Right ventricle myocardium superior (tissue), 1 donor: ENCODE results near the gene GNAS. TPM values are rescaled to one million over a fixed set of nuclear protein-coding genes. Genes with fewer than 3 reads are reported as not detected.

Experiments
- ATAC-seq: fragments of 200-7000 bp; cut with Tn5 transposase; one replicate; pipeline ENCODE4 v1.9.1; 2020; ENCODE audit warnings: mild to moderate bottlenecking; ENCODE audit not compliant: poor library complexity
- DNase-seq: peaks from one replicate; pipeline ENCODE4 v3.0.0-alpha.2; 2020
- intact Hi-C: fragments of 100-400 bp; cut with DNase I; formaldehyde crosslinking; loops from one replicate; pipeline ENCODE4 v1.11.2; 2022
- total RNA-seq: library from RNA; stranded (reverse); fragmentation: NEBNext Ultra II Directional; extraction: Animal tissue kit (Norgen Biotek cat#: 25700); gene quantifications from one replicate; pipeline ENCODE4 v1.2.1, GENCODE V29; 2021
- donor health status: DM: no; HTN: yes; CAD: no; lungs with severe emphysema.

GNAS gene
- total RNA-seq, 1 donor from 2014 or later: 1,453 TPM

DNA sequence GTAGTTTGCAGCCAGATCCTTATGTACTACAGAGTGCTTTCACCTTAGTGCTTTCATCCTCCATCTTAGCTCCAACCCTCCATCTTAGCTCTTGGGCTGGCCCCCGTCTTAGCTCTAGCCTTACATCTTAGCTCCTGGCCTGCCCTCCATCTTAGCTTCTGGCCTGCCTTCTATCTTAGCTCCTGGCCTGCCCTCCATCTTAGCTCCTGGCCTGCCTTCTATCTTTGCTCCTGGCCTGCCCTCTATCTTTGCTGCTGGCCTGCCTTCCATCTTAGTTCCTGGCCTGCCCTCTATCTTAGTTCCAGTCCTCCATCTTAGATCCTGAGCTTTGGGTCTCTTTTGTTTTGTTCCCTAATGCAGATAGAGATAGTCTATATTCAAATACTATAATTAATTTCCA, 22.0 kb downstream of the GNAS start:
- intact Hi-C loops: loop anchor here (5.0 kb wide), 2 partner anchors 348 to 528 kb away; no protein-coding TSS in a partner anchor
- no peak for ATAC-seq
- DNase-seq: no peak

GRCh38 chr20:58875111-58875510, 22.6 kb downstream of the GNAS start:
- DNase-seq: no peak
- intact Hi-C loops: no loop called here
- no peak for ATAC-seq

DNA sequence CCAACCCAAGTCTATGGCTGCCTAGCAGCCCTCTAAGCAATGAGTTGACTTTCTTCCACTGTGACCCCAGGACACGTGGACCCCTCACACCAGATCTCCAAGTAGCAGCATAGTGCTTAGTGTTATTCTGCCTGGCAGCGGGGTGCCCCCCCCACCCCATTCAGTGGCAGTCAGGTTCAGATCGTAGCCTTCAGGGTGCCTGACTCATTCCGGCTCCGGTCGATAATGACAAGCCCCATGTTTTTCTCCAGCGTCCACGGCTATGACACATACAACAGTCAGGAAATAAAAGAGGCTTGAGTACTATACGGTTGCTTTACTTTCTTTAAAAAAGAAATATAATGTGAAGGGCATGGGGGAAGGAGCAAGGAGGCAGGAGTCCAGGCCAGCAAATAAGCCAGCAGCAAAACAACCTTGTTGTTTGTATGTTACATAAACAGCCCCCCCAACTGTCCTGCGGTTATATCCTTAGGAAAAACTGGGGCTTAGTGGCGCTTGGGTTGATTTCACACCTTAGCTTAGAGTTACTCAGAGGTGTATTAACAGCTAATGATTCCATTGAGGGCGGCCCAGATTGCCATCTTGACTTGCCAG, 23.1 kb downstream of the GNAS start:
- intact Hi-C loops: no loop called here
- no peak for DNase-seq
- no peak for ATAC-seq

DNA sequence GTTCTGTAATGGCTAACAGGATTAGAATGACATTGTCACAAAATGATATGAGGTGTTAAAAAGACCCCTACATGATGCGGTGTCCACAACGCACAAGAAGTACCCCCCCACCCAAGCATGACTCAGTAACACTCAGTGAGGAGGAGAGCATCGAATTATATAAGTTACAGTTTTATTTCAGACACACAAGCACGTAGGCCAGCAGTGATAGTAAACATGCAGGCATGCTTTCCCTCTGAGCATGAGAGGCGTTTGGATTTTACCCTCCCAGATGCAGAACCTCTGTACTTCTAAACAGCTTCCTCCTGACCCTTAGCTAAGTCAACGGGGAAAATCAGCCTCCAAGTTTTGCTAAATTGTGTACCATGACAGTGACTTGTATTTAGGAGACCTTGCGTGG, 23.9 kb downstream of the GNAS start:
- ATAC-seq (no peak), DNase-seq (no peak)
- intact Hi-C loops: no loop called here

DNA sequence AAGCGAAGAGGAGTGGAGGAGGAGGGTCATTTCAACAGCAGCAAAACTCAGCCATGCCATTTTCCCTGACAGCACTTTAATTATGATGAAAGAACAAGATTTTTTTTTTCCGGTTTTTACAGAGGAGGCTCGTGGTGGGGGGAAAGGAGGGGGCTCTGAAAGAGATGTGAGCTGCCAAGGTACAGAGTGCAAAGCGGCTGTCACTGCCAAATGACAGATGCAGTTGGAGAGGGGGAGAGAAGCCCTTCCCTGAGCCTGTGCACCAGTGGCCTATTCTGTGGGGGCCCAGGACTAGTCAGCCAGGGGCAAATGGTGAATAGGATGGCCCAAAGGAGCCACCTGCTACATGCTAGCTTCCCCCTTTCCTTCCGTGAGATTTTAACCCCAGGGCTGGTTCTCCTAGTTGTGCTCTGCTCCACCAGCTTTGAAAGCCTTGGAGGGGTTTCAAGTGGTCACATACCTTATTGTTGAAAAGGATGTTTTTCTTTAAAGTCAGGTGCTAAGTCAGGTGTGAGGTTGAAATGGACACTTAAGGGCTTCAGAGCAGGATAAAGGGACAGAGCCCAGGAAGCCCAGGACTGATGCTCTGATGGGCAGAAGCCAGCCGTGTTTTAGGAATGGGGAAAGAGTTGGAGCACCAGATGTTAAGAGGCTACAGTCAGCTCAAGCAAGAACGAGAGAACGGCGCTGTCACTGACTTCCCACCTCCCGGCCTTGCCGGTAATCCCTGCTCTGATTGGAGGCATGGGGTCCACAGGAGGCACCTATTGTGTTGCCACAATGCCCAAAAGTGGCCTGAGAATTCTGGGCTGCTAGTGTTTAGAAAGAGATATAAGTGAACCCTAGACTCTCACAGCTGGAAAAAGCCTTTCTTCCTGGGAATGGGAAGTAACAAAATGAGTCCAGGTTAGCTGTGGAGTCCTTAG, 24.8 kb downstream of the GNAS start:
- intact Hi-C loops: no loop called here
- ATAC-seq (no peak), DNase-seq (no peak)

DNA sequence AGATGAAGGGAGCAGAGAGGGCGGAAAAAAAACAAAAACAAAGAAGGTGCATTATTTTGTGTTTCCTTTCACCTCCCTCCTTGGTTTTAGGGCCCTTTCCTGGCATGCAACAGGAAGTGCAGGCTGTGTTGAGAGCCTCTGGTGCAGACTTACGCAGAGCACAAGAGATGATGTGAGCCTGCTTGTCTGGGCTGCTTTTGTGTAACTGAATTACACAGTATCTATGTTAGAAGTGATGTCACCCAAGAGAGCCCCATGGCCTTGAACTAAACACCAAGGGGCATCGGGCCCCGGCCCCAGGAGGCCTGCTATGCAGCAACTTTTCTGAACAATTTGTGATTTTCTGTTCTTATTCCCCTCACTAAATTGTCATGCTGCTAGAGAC, 25.5 kb downstream of the GNAS start:
- ATAC-seq (no peak), DNase-seq (no peak)
- intact Hi-C loops: no loop called here

DNA sequence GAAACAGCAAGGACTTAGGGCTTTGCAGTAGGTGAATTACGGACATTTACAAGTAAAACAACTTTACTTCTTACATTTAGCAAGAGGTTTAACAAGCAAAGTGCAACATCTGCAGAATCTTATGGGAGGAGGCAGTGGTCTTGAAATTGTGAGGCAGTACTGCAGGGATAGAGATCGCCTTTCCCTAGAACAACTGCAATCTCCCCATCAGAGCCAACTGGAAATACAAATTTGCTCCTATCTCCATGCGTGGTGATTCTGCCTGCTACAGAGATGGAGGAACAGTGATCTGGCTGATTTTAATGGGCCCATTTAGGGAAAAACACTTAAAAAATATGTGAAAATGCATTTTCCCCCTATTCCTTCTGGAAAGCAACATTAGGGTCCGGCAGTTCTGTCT, 25.9 kb downstream of the GNAS start:
- intact Hi-C loops: no loop called here
- no peak for DNase-seq
- no peak for ATAC-seq

DNA sequence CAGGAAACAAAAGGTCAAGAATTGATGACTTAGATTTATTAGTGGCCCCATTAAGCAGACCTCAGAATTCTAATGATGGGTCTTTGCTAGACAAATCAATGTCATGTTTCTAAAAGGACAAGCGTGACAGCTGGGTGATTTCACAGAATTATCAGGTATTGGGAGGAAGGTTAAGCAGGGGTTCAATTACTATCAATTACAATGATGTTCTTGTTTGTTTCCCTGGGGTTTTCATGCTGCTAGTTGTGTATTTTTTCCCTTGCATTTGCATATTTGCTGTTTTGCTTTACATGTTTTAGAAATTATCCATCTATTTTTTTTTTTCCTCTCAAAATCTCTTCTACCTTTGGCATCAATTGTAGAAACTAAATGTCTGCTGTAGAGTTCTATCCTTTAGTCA, 27.9 kb downstream of the GNAS start:
- no peak for ATAC-seq
- no peak for DNase-seq
- intact Hi-C loops: no loop called here

DNA sequence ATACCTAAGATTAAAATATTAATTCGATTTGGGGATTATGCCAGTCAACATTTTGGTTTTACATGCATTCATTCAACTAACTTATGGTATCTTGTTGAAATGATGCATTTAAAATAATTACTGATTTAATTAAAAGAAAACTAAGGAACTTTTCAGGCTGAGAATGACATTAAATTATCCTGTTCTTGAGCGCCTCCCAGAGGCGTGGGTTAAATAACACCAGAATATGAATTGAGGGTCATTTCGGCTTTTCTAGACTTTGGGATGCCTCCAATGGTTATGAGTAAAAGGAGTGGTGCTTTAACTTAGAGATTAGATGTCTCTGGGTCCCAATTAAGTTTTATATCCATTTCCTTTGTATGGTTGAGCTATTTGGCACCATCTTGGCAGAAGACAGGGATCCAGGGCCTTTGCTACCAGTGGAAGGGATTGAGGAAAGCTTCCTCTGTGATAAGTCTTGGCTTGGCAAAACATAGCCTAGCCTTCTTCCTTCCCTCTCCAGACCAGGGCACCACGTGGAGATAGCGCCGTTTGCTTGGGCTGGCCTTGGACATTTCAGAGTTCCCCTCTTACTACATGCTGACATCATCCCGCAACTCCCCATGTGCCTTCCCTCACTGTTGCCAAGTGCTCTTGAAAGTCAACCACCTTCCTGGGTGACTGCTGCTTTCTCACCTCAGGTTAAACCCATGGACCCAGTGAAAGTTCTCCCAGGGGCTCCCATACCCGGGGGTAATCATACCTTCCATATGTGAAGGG, 28.7 kb downstream of the GNAS start:
- intact Hi-C loops: no loop called here
- DNase-seq: no peak
- ATAC-seq: no peak

DNA sequence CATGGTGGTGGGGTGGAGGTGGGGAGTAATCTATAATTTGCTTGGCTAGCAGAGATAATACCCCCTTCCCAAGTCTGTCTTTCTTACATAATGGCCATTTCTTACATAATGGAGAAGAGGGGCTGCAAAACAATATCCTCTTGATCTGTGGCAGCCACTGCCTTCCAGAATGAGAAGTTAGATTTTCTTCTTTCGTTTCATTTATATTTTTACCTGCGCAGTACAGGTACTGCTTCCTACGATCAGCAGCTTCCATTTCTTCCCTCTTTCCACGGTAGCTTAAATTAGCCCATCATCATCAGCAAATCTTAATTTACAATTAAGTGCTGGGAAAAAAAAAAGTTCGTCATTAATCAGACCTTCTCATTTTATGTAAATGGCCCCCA, 30.2 kb downstream of the GNAS start:
- intact Hi-C loops: no loop called here

DNA sequence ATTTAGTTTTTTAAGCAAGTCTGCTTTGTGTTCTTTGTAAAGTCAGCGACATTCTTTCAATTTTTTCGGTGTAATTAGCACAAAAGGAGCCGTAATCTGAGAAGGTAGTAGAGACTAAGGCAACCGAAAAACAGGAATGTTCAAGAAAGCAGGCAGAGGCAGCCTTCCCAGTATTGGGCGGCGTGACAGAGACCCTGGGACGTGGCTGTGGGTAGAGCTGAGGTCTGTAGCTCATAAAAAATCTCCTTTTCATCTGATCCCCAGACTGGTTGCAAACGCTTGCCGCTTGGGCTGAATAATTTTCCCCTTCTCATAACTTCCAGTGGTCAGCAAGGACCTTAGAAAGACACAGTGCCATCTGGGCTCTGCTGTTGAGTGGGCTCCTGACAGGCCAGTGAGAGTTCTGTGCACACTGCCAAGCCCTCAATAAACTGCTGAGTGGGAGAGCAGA, 30.8 kb downstream of the GNAS start:
- ATAC-seq (no peak), DNase-seq (no peak)
- intact Hi-C loops: no loop called here

More for the DNA sequence above, 30.2 kb downstream of the GNAS start:
- ATAC-seq (no peak), DNase-seq (no peak)

- ATAC-seq: no peak
- intact Hi-C loops: no loop called here
- no peak for DNase-seq
Observed at GRCh38 chr20:58884966-58885365, 32.5 kb downstream of the GNAS start.

DNA sequence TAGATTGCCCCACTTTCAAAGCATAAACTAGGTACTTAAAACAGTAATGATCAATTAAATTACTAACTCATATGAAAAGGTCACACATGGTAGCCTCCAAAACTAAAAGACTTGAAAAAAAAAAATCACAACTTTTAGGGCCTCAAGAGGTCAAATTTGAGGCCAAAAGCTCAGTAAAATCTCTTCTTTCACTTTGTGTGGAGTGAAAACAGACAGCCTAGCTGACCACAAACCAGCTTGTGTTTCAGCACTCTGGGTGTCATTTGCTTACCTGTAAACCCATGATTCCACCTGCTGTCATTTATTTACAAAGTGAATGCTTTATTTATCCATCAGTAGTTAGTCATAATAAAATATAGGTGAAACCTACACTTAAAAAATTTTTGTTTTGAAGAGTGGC, 34.0 kb downstream of the GNAS start:
- no peak for ATAC-seq
- intact Hi-C loops: no loop called here
- no peak for DNase-seq

- no peak for ATAC-seq
- no peak for DNase-seq
- intact Hi-C loops: no loop called here
Observed at GRCh38 chr20:58888103-58888502, 35.6 kb downstream of the GNAS start.

GRCh38 chr20:58888521-58889333, 36.2 kb downstream of the GNAS start:
- intact Hi-C loops: no loop called here
- peak; percentile 89 for DNase-seq
- ATAC-seq: peak; percentile 52

GRCh38 chr20:58889334-58889760, 36.8 kb downstream of the GNAS start:
- ATAC-seq: no peak
- no peak for DNase-seq
- intact Hi-C loops: no loop called here

DNA sequence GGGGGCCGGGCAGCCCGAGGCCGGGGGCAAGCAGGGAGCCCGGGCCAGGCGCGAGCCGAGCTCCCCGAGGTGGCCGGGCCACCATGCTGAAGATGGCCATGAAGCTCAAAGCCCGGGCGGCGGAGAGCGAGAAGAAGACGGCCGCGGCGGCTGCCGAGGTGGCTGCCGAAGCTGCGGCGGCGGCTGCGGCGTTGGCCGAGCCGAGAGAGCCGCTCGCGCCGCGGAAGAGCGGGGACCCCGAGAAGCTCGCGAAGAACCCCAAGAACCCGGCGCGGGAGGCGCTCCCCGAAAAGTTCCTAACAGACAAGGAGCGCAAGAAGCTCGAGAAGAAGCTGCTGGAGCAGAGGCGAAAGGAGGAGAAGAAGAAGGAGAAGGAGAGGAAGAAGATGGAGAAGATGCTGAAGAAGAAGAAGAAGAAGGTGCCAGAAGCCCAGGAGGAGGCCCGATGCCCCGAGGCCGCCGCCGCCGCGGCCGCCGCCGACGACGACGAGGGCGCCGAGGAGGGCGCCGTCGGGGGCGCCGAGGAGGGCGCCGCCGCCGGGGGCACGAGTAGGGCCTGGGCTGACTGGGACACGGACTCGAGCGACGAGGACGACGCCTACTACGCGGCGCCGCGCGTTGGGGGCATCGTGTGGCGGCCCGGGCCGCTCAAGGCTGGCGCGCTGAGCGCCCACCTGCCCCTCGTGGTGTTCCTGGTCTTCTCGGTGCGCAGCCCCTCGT, 37.4 kb downstream of the GNAS start:
- ATAC-seq (peak; percentile 1), DNase-seq (peak; percentile 45)
- intact Hi-C loops: loop anchor here (5.0 kb wide), 2 partner anchors 92 to 152 kb away; partner anchors contain the start of genes NELFCD and PRELID3B

GRCh38 chr20:58890518-58891085, 38.1 kb downstream of the GNAS start:
- intact Hi-C loops: loop anchor here (5.0 kb wide), 2 partner anchors 92 to 152 kb away; partner anchors contain the start of genes NELFCD and PRELID3B
- DNase-seq (peak; percentile 83), ATAC-seq (peak; percentile 73)
